K562 (cell line): ENCODE data around the gene STEAP1B. TPM values are rescaled to one million over a fixed set of nuclear protein-coding genes. Genes with fewer than 3 reads are reported as not detected.

ENCODE experiments used
- ATAC-seq: fragments of 200-7000 bp; cut with Tn5 transposase; 3 replicates; pipeline ENCODE4 v1.9.1; 2020; ENCODE audit warnings: moderate library complexity
- BruUV-seq: library from RNA; stranded (reverse); fragments of 400-500 nt; replicated peaks from 2 replicates; lab custom pipeline; 2021; lab: Mats Ljungman, UMichigan
- CTCF ChIA-PET: fragments of 300-600 bp; formaldehyde crosslinking; extraction: SDS; loops from one replicate; lab custom pipeline; 2021; ENCODE audit warnings: low intra/inter-chr PET ratio; lab: Yijun Ruan, JAX
- POLR2A ChIA-PET: fragments of 300-600, 350-650 bp; sonication (Branson Sonifier 250); formaldehyde crosslinking; extraction: SDS; loops from one replicate; lab custom pipeline; 2021; ENCODE audit warnings: antibody characterized with exemption, inconsistent platforms; lab: Yijun Ruan, JAX
- DNase-seq, 4 experiments: peaks; one replicate each; pipeline versions ENCODE4 v3.0.0 to v3.0.0-alpha.2; 2011 to 2018; ENCODE audit warnings: low spot score in 3 of 4, mixed read lengths in 3 of 4; ENCODE audit errors: extremely low read depth in 1 of 4
- FAIRE-seq: peaks from 2 replicates; lab custom pipeline; 2011; peaks lifted over from hg19 to GRCh38; lab: Jason Lieb, UNC
- H2AFZ ChIP-seq: 2 replicates; pipeline ENCODE4 v1.6.0; 2011; ENCODE audit warnings: low read depth, low read length, control low read depth, inconsistent platforms
- H3K27ac ChIP-seq: fragments of 200-600 bp; 3 replicates; pipeline ENCODE4 v1.8.0; 2011; ENCODE audit warnings: low read depth, mild to moderate bottlenecking, control low read depth, inconsistent platforms, low read length, moderate library complexity, mixed read lengths; ENCODE audit errors: extremely low read depth
- H3K27me3 ChIP-seq, 2 experiments: fragments of 300-600 bp in 1 of 2; 2 replicates in 1 of 2; 3 replicates in 1 of 2; pipeline versions ENCODE4 v1.6.0 to v1.8.0; 2011; ENCODE audit warnings: inconsistent platforms in 2 of 2, low read length in 2 of 2, mild to moderate bottlenecking in 1 of 2, mixed read lengths in 1 of 2, moderate library complexity in 1 of 2; ENCODE audit not compliant: control insufficient read depth in 2 of 2, insufficient read depth in 2 of 2
- H3K36me3 ChIP-seq: fragments of 300-600 bp; 3 replicates; pipeline ENCODE4 v1.8.0; 2011; ENCODE audit warnings: mild to moderate bottlenecking, low read length, inconsistent platforms; ENCODE audit not compliant: control insufficient read depth, insufficient read depth
- H3K4me1 ChIP-seq, 2 experiments: fragments of 200-600 bp in 1 of 2; replicated peaks in 1 of 2; 2 replicates in 1 of 2; 3 replicates in 1 of 2; pipeline versions ENCODE4 v1.5.1 to v1.8.0; 2011; ENCODE audit warnings: inconsistent platforms in 2 of 2, low read length in 2 of 2, mild to moderate bottlenecking in 1 of 2, mixed read lengths in 1 of 2, moderate library complexity in 1 of 2; ENCODE audit not compliant: control insufficient read depth in 2 of 2, insufficient read depth in 2 of 2
- H3K4me2 ChIP-seq: 2 replicates; pipeline ENCODE4 v1.6.1; 2011; ENCODE audit warnings: low read length, control low read depth, inconsistent platforms, mixed read lengths; ENCODE audit not compliant: insufficient read depth
- H3K4me3 ChIP-seq: fragments of 200-600 bp; sonication (generic), shearing (Covaris generic); 2 replicates; pipeline ENCODE4 v1.5.1; 2016; ENCODE audit warnings: control low read depth, inconsistent platforms
- H3K79me2 ChIP-seq: fragments of 200-600 bp; 3 replicates; pipeline ENCODE4 v1.8.0; 2011; ENCODE audit warnings: low read length, inconsistent platforms; ENCODE audit not compliant: control insufficient read depth, insufficient read depth
- H3K9ac ChIP-seq, 2 experiments: 2 replicates each; pipeline versions ENCODE4 v1.6.0 to v1.6.1; 2011; ENCODE audit warnings: low read depth in 2 of 2, low read length in 2 of 2, control low read depth in 1 of 2, inconsistent platforms in 1 of 2, mild to moderate bottlenecking in 1 of 2, mixed read lengths in 1 of 2; ENCODE audit not compliant: insufficient read depth in 1 of 2
- H3K9me1 ChIP-seq: one replicate; pipeline ENCODE4 v1.6.0; 2011; ENCODE audit warnings: inconsistent platforms, mild to moderate bottlenecking, low read length, moderate library complexity; ENCODE audit not compliant: control insufficient read depth, insufficient read depth
- H3K9me3 ChIP-seq: replicated peaks from 2 replicates; pipeline ENCODE4 v1.5.1; 2011; ENCODE audit warnings: low read depth, low read length, inconsistent platforms; ENCODE audit not compliant: control insufficient read depth, insufficient read depth
- H4K20me1 ChIP-seq: replicated peaks from 2 replicates; pipeline ENCODE4 v1.6.1; 2011; ENCODE audit warnings: low read length, inconsistent platforms, mixed read lengths; ENCODE audit not compliant: control insufficient read depth, insufficient read depth
- BCOR ChIP-seq: fragments of 450-650 bp; IDR thresholded peaks from 2 replicates; pipeline ENCODE4 v1.6.1; 2016
- CTCFL ChIP-seq: IDR thresholded peaks from 2 replicates; pipeline ENCODE4 v1.6.1; 2011; ENCODE audit warnings: borderline replicate concordance, low read depth, mild to moderate bottlenecking, moderate library complexity, low read length; ENCODE audit not compliant: insufficient read depth, poor library complexity, severe bottlenecking
- E2F6 ChIP-seq, 2 experiments: IDR thresholded peaks; 2 replicates each; pipeline ENCODE4 v1.6.1; 2011; ENCODE audit warnings: borderline replicate concordance in 1 of 2, control low read depth in 1 of 2, low read depth in 1 of 2, low read length in 1 of 2, mild to moderate bottlenecking in 1 of 2, mixed read lengths in 1 of 2, moderate library complexity in 1 of 2; ENCODE audit not compliant: insufficient read depth in 1 of 2, insufficient read length in 1 of 2, poor library complexity in 1 of 2, severe bottlenecking in 1 of 2; ENCODE audit errors: extremely low read depth in 1 of 2
- GATA2 ChIP-seq: sonication (generic); formaldehyde crosslinking; IDR thresholded peaks from 2 replicates; pipeline ENCODE4 v1.4.0; 2020; ENCODE audit warnings: mild to moderate bottlenecking, missing genetic modification reagents
- MAZ ChIP-seq, 2 experiments: fragments of 450-650 bp in 1 of 2; sonication (generic) in 1 of 2; formaldehyde crosslinking; IDR thresholded peaks in 1 of 2; conservative IDR thresholded peaks in 1 of 2; 2 replicates each; pipeline versions ENCODE4 v1.4.0 to v1.5.0; 2020; ENCODE audit warnings: mild to moderate bottlenecking in 1 of 2, missing genetic modification reagents in 1 of 2
- NFE2L1 ChIP-seq: fragments of 450-650 bp; IDR thresholded peaks from 2 replicates; pipeline ENCODE4 v1.6.1; 2016; ENCODE audit warnings: missing genetic modification characterization, low read depth, mild to moderate bottlenecking, missing compliant biosample characterization, moderate library complexity, borderline replicate concordance
- NR4A1 ChIP-seq, 2 experiments: fragments of 250-450 bp in 1 of 2; fragments of 450-650 bp in 1 of 2; sonication (Bioruptor Pico) in 1 of 2; IDR thresholded peaks; 2 replicates each; pipeline versions ENCODE4 v1.4.0 to v1.6.1; 2016 to 2020; ENCODE audit warnings: mild to moderate bottlenecking in 2 of 2, missing compliant biosample characterization in 1 of 2, missing genetic modification characterization in 1 of 2, moderate library complexity in 1 of 2
- THRAP3 ChIP-seq: fragments of 450-650 bp; IDR thresholded peaks from 2 replicates; pipeline ENCODE4 v1.6.1; 2016; ENCODE audit warnings: mild to moderate bottlenecking, inconsistent platforms, borderline replicate concordance
- ZNF780A ChIP-seq: fragments of 250-450 bp; sonication (Bioruptor Pico); IDR thresholded peaks from 2 replicates; pipeline ENCODE4 v1.5.0; 2021; ENCODE audit warnings: mild to moderate bottlenecking
- ZNF830 ChIP-seq: fragments of 250-450 bp; sonication (Bioruptor Pico); IDR thresholded peaks from 2 replicates; pipeline ENCODE4 v1.5.0; 2021; ENCODE audit warnings: mild to moderate bottlenecking
- ZSCAN29 ChIP-seq: fragments of 450-650 bp; IDR thresholded peaks from 2 replicates; pipeline ENCODE4 v1.6.1; 2017
- WGBS: fragments of 100-300 bp; shearing (Covaris generic); methylation state at CpG from one replicate; pipeline ENCODE4 v1.1.6; 2016; ENCODE audit warnings: low coverage, mixed read lengths; ENCODE audit not compliant: insufficient coverage; ENCODE audit errors: missing lambda C conversion rate; 5-methylcytosine and 5-hydroxymethylcytosine counted together
- in situ Hi-C: fragments of 300-500 bp; cut with MboI; formaldehyde crosslinking; loops from 4 replicates; pipeline ENCODE4 v1.15.0; 2018; ENCODE audit warnings: inconsistent platforms, mixed read lengths
- intact Hi-C: fragments of 100-400 bp; cut with micrococcal nuclease; formaldehyde crosslinking; loops from 2 replicates; pipeline ENCODE4 v1.14.2; 2022
- polyA plus RNA-seq, 8 experiments: library from polyadenylated mRNA; depleted of rRNA in 4 of 8; stranded (reverse) in 5 of 8; unstranded in 3 of 8; fragments of >200 nt; fragmentation: Nextera tagmentation in 2 of 8; fragmentation: Illumina TruSeq in 1 of 8; extraction: Ambion mirVana in 2 of 8; extraction: Trizol in 1 of 8; gene quantifications; 2 replicates each; pipeline versions ENCODE4 v1.2.1 to v1.2.3, GENCODE V29; 2011 to 2014; ENCODE audit warnings: inconsistent platforms in 1 of 8, missing spikeins in 1 of 8
- total RNA-seq, 7 experiments: library from RNA; depleted of rRNA in 6 of 7; stranded (reverse); fragments of >200 nt in 6 of 7; fragmentation: Illumina TruSeq in 2 of 7; extraction: Trizol in 2 of 7; gene quantifications; 2 replicates each; pipeline versions ENCODE4 v1.2.1 to v1.2.3, GENCODE V29; 2011 to 2021; ENCODE audit warnings: low replicate concordance in 1 of 7

The STEAP1B gene
- total and polyA plus RNA-seq, 9 of the 15 experiments (the other 6 are each of a cell fraction or from before 2014, with no cell fraction given): 20.0 to 38.5 (median 30.6) TPM

GRCh38 chr7:22389892-22390291 is 110.1 kb downstream of the STEAP1B start:
- Histone ChIP-seq H4K20me1 (no peaks in the 10 kb centered on the region), H3K4me1 (peaks cover 0 to 18% of the 10 kb centered on the region in 2 experiments; a peak in 4 of 5 replicates), H3K79me2 (no peaks in the 10 kb centered on the region), H3K9me1 (no peaks in the 10 kb centered on the region), H3K9ac (no peak overlapping the region), H3K4me2 (no peak overlapping the region), H3K36me3 (no peaks in the 10 kb centered on the region), H3K9me3 (no peaks in the 10 kb centered on the region), H3K27me3 (0 out of 5 replicates have a peak, but pooled peaks cover 0 to 4% of the 10 kb centered on the region in 2 experiments), H2AFZ (no peak overlapping the region), H3K4me3 (no peak overlapping the region), H3K27ac (no peak overlapping the region)
- CTCF ChIA-PET: no interaction called here
- no peak for DNase-seq
- intact Hi-C loops: loop anchor here (5.0 kb wide), 1 partner anchor 62 kb away; no protein-coding TSS in a partner anchor
- TF ChIP-seq ZNF780A (CRISPR knock-in tag) (no peak), ZSCAN29 (no peak), ZNF830 (no peak), CTCFL (no peak), BCOR (no peak), E2F6 (IDR thresholded peaks at IDR 0.05; ENCODE audit: borderline replicate concordance in 1 of 2, extremely low read depth in 1 of 2, insufficient read depth in 1 of 2, insufficient read length in 1 of 2, low read depth in 1 of 2, low read length in 1 of 2, poor library complexity in 1 of 2, severe bottlenecking in 1 of 2) (no peak), THRAP3 (no peak), NR4A1 (CRISPR knock-in tag; IDR thresholded peaks at IDR 0.05) (no peak), NR4A1 (tag; IDR thresholded peaks at IDR 0.05) (no peak), GATA2 (CRISPR knock-in tag) (no peak), MAZ (CRISPR knock-in tag; conservative IDR thresholded peaks at IDR 0.05 in 1 of 2, IDR thresholded peaks at IDR 0.05 in 1 of 2) (no peak), NFE2L1 (tag) (no peak)
- BruUV-seq: no TSS peak
- in situ Hi-C loops: no loop called here
- 25% methylated on average over 2 of the region's 2 CpGs for WGBS
- POLR2A ChIA-PET: interaction anchor here (0.8 kb wide), 1 partner anchor 11 kb away, joined by 4 read pairs; no protein-coding TSS in a partner anchor
- FAIRE-seq: no peak
- ATAC-seq: no peak
